ENCODE measurements around the gene PRKCQ.

DNA sequence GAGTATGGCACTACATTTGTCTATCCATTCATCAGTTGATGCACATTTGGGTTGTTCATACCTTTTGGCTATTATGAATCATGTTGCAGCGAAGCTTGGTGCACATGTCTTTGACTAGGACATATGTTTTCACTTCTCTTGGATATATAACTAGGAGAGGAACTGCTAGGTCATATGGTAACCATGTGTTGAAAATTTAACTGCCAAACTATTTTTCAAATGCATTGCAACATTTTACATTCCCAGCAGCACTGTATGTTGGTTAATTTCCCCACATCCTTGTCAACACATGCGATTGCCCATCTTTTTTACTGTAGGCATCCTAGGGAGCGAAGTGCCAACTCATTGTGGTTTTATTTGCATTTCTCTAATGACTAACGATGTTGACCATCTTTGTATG is 183.4 kb downstream of the PRKCQ start:
- TF ChIP-seq, protein P1, sequence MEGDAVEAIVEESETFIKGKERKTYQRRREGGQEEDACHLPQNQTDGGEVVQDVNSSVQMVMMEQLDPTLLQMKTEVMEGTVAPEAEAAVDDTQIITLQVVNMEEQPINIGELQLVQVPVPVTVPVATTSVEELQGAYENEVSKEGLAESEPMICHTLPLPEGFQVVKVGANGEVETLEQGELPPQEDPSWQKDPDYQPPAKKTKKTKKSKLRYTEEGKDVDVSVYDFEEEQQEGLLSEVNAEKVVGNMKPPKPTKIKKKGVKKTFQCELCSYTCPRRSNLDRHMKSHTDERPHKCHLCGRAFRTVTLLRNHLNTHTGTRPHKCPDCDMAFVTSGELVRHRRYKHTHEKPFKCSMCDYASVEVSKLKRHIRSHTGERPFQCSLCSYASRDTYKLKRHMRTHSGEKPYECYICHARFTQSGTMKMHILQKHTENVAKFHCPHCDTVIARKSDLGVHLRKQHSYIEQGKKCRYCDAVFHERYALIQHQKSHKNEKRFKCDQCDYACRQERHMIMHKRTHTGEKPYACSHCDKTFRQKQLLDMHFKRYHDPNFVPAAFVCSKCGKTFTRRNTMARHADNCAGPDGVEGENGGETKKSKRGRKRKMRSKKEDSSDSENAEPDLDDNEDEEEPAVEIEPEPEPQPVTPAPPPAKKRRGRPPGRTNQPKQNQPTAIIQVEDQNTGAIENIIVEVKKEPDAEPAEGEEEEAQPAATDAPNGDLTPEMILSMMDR (conservative IDR thresholded peaks at IDR 0.05; ENCODE audit: low read length): no peak
- TF ChIP-seq EZH2phosphoT487 (IDR thresholded peaks at IDR 0.05; ENCODE audit: borderline replicate concordance, low read depth, low read length): no peak

All from OCI-LY7 (cell line).